DOHH2 (cell line): ENCODE data around the gene ZBTB45.
"Not testable (repeated sequence)": the region's sequence is repeated elsewhere in the genome, so short reads cannot be mapped to it uniquely, and the experiment has no call there.

Experiments
- EZH2phosphoT487 ChIP-seq: fragments of 200-600 bp; sonication (generic); IDR thresholded peaks from 2 replicates; pipeline ENCODE4 v1.6.1; 2017; ENCODE audit warnings: borderline replicate concordance, mild to moderate bottlenecking, antibody characterized with exemption, low read length, moderate library complexity, mixed read lengths
- TF ChIP-seq, protein P1 (sequence below): fragments of 200-600 bp; sonication (generic); IDR thresholded peaks from one replicate; pipeline ENCODE4 v1.5.1; 2014; ENCODE audit warnings: antibody characterized with exemption, mild to moderate bottlenecking, low read depth, low read length; ENCODE audit not compliant: poor library complexity, severe bottlenecking

DNA sequence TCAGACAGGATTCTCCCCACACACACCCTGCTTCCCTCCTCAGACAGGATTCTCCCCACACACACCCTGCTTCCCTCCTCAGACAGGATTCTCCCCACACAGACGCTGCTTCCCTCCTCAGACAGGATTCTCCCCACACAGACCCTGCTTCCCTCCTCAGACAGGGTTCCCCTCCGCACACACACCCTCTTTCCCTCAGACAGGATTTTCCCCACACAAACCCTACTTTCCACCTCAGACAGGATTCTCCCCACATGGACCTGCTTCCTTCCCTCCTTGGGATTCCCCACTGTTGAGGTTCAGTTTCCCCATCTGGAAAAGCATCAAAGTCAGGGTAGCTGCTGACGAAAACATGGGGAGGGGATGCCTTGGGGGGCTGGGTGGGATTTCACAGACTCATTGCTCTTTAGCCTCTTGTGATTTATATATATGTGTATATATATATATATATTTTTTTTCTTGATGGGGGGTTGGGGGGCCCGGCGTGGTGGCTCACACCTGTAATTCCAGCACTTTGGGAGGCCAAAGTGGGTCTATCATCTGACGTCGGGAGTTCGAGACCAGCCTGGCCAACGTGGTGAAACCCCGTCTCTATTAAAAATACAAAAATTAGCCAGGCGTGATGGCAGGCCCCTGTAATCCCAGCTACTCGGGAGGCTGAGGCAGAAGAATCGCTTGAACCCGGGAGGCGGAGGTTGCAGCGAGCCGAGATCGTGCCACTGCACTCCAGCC, 23.2 kb upstream of the ZBTB45 start:
- TF ChIP-seq EZH2phosphoT487: not testable (repeated sequence)
- TF ChIP-seq, protein P1, sequence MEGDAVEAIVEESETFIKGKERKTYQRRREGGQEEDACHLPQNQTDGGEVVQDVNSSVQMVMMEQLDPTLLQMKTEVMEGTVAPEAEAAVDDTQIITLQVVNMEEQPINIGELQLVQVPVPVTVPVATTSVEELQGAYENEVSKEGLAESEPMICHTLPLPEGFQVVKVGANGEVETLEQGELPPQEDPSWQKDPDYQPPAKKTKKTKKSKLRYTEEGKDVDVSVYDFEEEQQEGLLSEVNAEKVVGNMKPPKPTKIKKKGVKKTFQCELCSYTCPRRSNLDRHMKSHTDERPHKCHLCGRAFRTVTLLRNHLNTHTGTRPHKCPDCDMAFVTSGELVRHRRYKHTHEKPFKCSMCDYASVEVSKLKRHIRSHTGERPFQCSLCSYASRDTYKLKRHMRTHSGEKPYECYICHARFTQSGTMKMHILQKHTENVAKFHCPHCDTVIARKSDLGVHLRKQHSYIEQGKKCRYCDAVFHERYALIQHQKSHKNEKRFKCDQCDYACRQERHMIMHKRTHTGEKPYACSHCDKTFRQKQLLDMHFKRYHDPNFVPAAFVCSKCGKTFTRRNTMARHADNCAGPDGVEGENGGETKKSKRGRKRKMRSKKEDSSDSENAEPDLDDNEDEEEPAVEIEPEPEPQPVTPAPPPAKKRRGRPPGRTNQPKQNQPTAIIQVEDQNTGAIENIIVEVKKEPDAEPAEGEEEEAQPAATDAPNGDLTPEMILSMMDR: not testable (repeated sequence)
